Activated CD8-positive, alpha-beta memory T cell treated with anti-CD3 and anti-CD28 coated beads for 1 hour (primary cell): ENCODE data around the gene WDR37.
"Not testable (repeated sequence)": the region's sequence is repeated elsewhere in the genome, so short reads cannot be mapped to it uniquely, and the experiment has no call there.

Experiments
- DNase-seq, 2 donors: peaks; one replicate each; pipeline ENCODE4 v3.0.0-alpha.2; 2020; ENCODE audit warnings: low read depth in 1 of 2; ENCODE audit errors: extremely low read depth in 1 of 2

The WDR37 gene

GRCh38 chr10:1101946-1102345, 45.8 kb downstream of the WDR37 start:
- no peak for DNase-seq

GRCh38 chr10:1102416-1102815, 46.2 kb downstream of the WDR37 start:
- DNase-seq: no peak

GRCh38 chr10:1102831-1103230, 46.6 kb downstream of the WDR37 start:
- no peak for DNase-seq

GRCh38 chr10:1103551-1103950, 47.4 kb downstream of the WDR37 start:
- no peak for DNase-seq

GRCh38 chr10:1104971-1105370, 48.8 kb downstream of the WDR37 start:
- no peak for DNase-seq

GRCh38 chr10:1107004-1107403, 50.8 kb downstream of the WDR37 start:
- DNase-seq: no peak

- no peak for DNase-seq
Measured at GRCh38 chr10:1107679-1108078, 51.5 kb downstream of the WDR37 start.

- DNase-seq: peak; percentile 30 to 55
Measured at GRCh38 chr10:1109795-1110673, 53.8 kb downstream of the WDR37 start.

GRCh38 chr10:1110674-1111119, 54.5 kb downstream of the WDR37 start:
- DNase-seq: no peak

GRCh38 chr10:1114315-1114714, 58.1 kb downstream of the WDR37 start:
- DNase-seq: no peak

- no peak for DNase-seq
Measured at GRCh38 chr10:1114719-1115606, 58.8 kb downstream of the WDR37 start.

- no peak for DNase-seq
Measured at GRCh38 chr10:1115607-1115955, 59.4 kb downstream of the WDR37 start.

GRCh38 chr10:1116051-1116450, 59.9 kb downstream of the WDR37 start:
- DNase-seq: no peak

GRCh38 chr10:1116696-1117280, 60.6 kb downstream of the WDR37 start:
- no peak for DNase-seq

GRCh38 chr10:1117651-1118050, 61.5 kb downstream of the WDR37 start:
- no peak for DNase-seq

- not testable (repeated sequence) for DNase-seq
Measured at GRCh38 chr10:1118318-1118717, 62.1 kb downstream of the WDR37 start.

GRCh38 chr10:1119027-1119426, 62.8 kb downstream of the WDR37 start:
- DNase-seq: no peak

GRCh38 chr10:1119501-1119900, 63.3 kb downstream of the WDR37 start:
- DNase-seq: no peak

GRCh38 chr10:1120306-1120705, 64.1 kb downstream of the WDR37 start:
- DNase-seq: no peak

- no peak for DNase-seq
Measured at GRCh38 chr10:1120801-1121211, 64.6 kb downstream of the WDR37 start.

GRCh38 chr10:1121271-1121970, 65.2 kb downstream of the WDR37 start:
- no peak for DNase-seq
